ENCODE results near the gene MPO. TPM values are rescaled to one million over a fixed set of nuclear protein-coding genes. Genes with fewer than 3 reads are reported as not detected.

MPO gene
- total RNA-seq, 1 experiment from 2014 or later: not detected

GRCh38 chr17:58325976-58326468 lies 45.3 kb upstream of the MPO start:
- no TSS peak for BruUV-seq (replicated peaks)
- no peaks in the 10 kb centered on the region for H3K9me3 ChIP-seq (ENCODE audit: control insufficient read depth in 1 of 2, insufficient read depth in 1 of 2, low read depth in 1 of 2, low read length in 2 of 2)
- no peaks in the 10 kb centered on the region for H3K27me3 ChIP-seq (ENCODE audit: insufficient read depth, low read length)
- H2AFZ ChIP-seq (ENCODE audit: low read depth, low read length, poor library complexity, severe bottlenecking): no peak overlapping the region
- no peak overlapping the region for H3K27ac ChIP-seq (ENCODE audit: low read depth, low read length)
- ATAC-seq: peak; percentile 21; the same call in 1 of the 2 replicates
- DNase-seq (ENCODE audit: low read depth, low spot score): no peak
- no peak overlapping the region for H3K9ac ChIP-seq (ENCODE audit: low read length)
- ChIA-PET POLR2A (no interaction called here), RAD21 (ENCODE audit: low non-redundant PET in 1 of 2, low total read pairs in 2 of 2, uncharacterized antibody in 2 of 2, unreplicated experiment in 2 of 2) (interaction anchor here in 1 of 2 experiments (0.7 kb wide), 1 partner anchor 9 kb away, joined by 3 read pairs; no protein-coding TSS in a partner anchor), CTCF (interaction anchor here (1.2 to 3.5 kb wide), 2 partner anchors 8 kb away, joined by 3 to 16 read pairs; no protein-coding TSS in a partner anchor)
- H3K36me3 ChIP-seq (ENCODE audit: control insufficient read depth in 1 of 2, insufficient read depth in 2 of 2, low read length in 2 of 2): no peaks in the 10 kb centered on the region
- peak; percentile 13 for TF ChIP-seq TCF7L2 (IDR thresholded peaks at IDR 0.05; ENCODE audit: borderline replicate concordance, extremely low read depth, insufficient read depth, insufficient read length)
- TF ChIP-seq, protein P1, sequence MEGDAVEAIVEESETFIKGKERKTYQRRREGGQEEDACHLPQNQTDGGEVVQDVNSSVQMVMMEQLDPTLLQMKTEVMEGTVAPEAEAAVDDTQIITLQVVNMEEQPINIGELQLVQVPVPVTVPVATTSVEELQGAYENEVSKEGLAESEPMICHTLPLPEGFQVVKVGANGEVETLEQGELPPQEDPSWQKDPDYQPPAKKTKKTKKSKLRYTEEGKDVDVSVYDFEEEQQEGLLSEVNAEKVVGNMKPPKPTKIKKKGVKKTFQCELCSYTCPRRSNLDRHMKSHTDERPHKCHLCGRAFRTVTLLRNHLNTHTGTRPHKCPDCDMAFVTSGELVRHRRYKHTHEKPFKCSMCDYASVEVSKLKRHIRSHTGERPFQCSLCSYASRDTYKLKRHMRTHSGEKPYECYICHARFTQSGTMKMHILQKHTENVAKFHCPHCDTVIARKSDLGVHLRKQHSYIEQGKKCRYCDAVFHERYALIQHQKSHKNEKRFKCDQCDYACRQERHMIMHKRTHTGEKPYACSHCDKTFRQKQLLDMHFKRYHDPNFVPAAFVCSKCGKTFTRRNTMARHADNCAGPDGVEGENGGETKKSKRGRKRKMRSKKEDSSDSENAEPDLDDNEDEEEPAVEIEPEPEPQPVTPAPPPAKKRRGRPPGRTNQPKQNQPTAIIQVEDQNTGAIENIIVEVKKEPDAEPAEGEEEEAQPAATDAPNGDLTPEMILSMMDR (IDR thresholded peaks at IDR 0.05 in 2 of 3, conservative IDR thresholded peaks at IDR 0.05 in 1 of 3; ENCODE audit: borderline replicate concordance in 1 of 3, insufficient read depth in 1 of 3, low read depth in 2 of 3, low read length in 2 of 3): no peak
- no peaks in the 10 kb centered on the region for H3K79me2 ChIP-seq (ENCODE audit: insufficient read depth, low read length)
- intact Hi-C loops (cut with micrococcal nuclease): no loop called here
- H3K4me2 ChIP-seq (ENCODE audit: low read length): no peak overlapping the region
- no peaks in the 10 kb centered on the region for H4K20me1 ChIP-seq (ENCODE audit: insufficient read depth)
- H3K4me3 ChIP-seq (replicated peaks in 1 of 2; ENCODE audit: low read depth in 1 of 2, low read length in 2 of 2): no peak overlapping the region
- no peaks in the 10 kb centered on the region for H3K9me2 ChIP-seq (ENCODE audit: insufficient read depth)
- peaks cover 3 to 9% of the 10 kb centered on the region in 2 experiments; a peak in 2 of 4 replicates for H3K4me1 ChIP-seq (ENCODE audit: control insufficient read depth in 1 of 2, insufficient read depth in 2 of 2, low read length in 2 of 2)

GRCh38 chr17:58325289-58325726 lies 44.6 kb upstream of the MPO start:
- H3K36me3 ChIP-seq (ENCODE audit: control insufficient read depth in 1 of 2, insufficient read depth in 2 of 2, low read length in 2 of 2): no peaks in the 10 kb centered on the region
- no peaks in the 10 kb centered on the region for H3K27me3 ChIP-seq (ENCODE audit: insufficient read depth, low read length)
- ChIA-PET CTCF (interaction anchor here (1.2 to 3.5 kb wide), 2 partner anchors 8 to 9 kb away, joined by 3 to 16 read pairs; no protein-coding TSS in a partner anchor), POLR2A (no interaction called here), RAD21 (ENCODE audit: low non-redundant PET in 1 of 2, low total read pairs in 2 of 2, uncharacterized antibody in 2 of 2, unreplicated experiment in 2 of 2) (interaction anchor here in 1 of 2 experiments (0.7 kb wide), 1 partner anchor 8 kb away, joined by 3 read pairs; no protein-coding TSS in a partner anchor)
- ATAC-seq (no peak), DNase-seq (ENCODE audit: low read depth, low spot score) (no peak)
- no peak overlapping the region for H3K9ac ChIP-seq (ENCODE audit: low read length)
- H4K20me1 ChIP-seq (ENCODE audit: insufficient read depth): no peaks in the 10 kb centered on the region
- H3K9me2 ChIP-seq (ENCODE audit: insufficient read depth): no peaks in the 10 kb centered on the region
- intact Hi-C loops (cut with micrococcal nuclease): no loop called here
- H3K4me2 ChIP-seq (ENCODE audit: low read length): no peak overlapping the region
- H3K9me3 ChIP-seq (ENCODE audit: control insufficient read depth in 1 of 2, insufficient read depth in 1 of 2, low read depth in 1 of 2, low read length in 2 of 2): no peaks in the 10 kb centered on the region
- BruUV-seq (replicated peaks): no TSS peak
- H3K4me1 ChIP-seq (ENCODE audit: control insufficient read depth in 1 of 2, insufficient read depth in 2 of 2, low read length in 2 of 2): peaks cover 3 to 9% of the 10 kb centered on the region in 2 experiments; a peak in 2 of 4 replicates
- no peaks in the 10 kb centered on the region for H3K79me2 ChIP-seq (ENCODE audit: insufficient read depth, low read length)
- H2AFZ ChIP-seq (ENCODE audit: low read depth, low read length, poor library complexity, severe bottlenecking): no peak overlapping the region
- H3K4me3 ChIP-seq (replicated peaks in 1 of 2; ENCODE audit: low read depth in 1 of 2, low read length in 2 of 2): no peak overlapping the region
- no peak overlapping the region for H3K27ac ChIP-seq (ENCODE audit: low read depth, low read length)
- TF ChIP-seq EGR1 (IDR thresholded peaks at IDR 0.05; ENCODE audit: low read depth) (no peak), POLR2A (IDR thresholded peaks at IDR 0.05; ENCODE audit: borderline replicate concordance, extremely low read depth, insufficient read depth, insufficient read length) (no peak), RAD21 (IDR thresholded peaks at IDR 0.05; ENCODE audit: low read depth) (no peak), SRF (IDR thresholded peaks at IDR 0.05; ENCODE audit: low read depth) (no peak), JUND (IDR thresholded peaks at IDR 0.05) (no peak), SIN3A (IDR thresholded peaks at IDR 0.05; ENCODE audit: low read depth) (no peak), CEBPB (IDR thresholded peaks at IDR 0.05; ENCODE audit: low read depth) (no peak), ZFX (IDR thresholded peaks at IDR 0.05) (no peak), SP1 (IDR thresholded peaks at IDR 0.05; ENCODE audit: low read depth) (no peak)
- TF ChIP-seq, protein P2, sequence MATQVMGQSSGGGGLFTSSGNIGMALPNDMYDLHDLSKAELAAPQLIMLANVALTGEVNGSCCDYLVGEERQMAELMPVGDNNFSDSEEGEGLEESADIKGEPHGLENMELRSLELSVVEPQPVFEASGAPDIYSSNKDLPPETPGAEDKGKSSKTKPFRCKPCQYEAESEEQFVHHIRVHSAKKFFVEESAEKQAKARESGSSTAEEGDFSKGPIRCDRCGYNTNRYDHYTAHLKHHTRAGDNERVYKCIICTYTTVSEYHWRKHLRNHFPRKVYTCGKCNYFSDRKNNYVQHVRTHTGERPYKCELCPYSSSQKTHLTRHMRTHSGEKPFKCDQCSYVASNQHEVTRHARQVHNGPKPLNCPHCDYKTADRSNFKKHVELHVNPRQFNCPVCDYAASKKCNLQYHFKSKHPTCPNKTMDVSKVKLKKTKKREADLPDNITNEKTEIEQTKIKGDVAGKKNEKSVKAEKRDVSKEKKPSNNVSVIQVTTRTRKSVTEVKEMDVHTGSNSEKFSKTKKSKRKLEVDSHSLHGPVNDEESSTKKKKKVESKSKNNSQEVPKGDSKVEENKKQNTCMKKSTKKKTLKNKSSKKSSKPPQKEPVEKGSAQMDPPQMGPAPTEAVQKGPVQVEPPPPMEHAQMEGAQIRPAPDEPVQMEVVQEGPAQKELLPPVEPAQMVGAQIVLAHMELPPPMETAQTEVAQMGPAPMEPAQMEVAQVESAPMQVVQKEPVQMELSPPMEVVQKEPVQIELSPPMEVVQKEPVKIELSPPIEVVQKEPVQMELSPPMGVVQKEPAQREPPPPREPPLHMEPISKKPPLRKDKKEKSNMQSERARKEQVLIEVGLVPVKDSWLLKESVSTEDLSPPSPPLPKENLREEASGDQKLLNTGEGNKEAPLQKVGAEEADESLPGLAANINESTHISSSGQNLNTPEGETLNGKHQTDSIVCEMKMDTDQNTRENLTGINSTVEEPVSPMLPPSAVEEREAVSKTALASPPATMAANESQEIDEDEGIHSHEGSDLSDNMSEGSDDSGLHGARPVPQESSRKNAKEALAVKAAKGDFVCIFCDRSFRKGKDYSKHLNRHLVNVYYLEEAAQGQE (IDR thresholded peaks at IDR 0.05; ENCODE audit: low read depth): no peak
- TF ChIP-seq, protein P3, sequence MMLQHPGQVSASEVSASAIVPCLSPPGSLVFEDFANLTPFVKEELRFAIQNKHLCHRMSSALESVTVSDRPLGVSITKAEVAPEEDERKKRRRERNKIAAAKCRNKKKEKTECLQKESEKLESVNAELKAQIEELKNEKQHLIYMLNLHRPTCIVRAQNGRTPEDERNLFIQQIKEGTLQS (IDR thresholded peaks at IDR 0.05): no peak
